PC-3 (cell line): ENCODE data around the gene ASPSCR1. TPM values are rescaled to one million over a fixed set of nuclear protein-coding genes. Genes with fewer than 3 reads are reported as not detected.

Experiments
- ATAC-seq: fragments of 200-7000 bp; cut with Tn5 transposase; 2 replicates; pipeline ENCODE4 v1.9.1; 2020; ENCODE audit warnings: mild to moderate bottlenecking, moderate library complexity
- BruUV-seq: library from RNA; stranded (reverse); fragments of 400-500 nt; replicated peaks from 2 replicates; lab custom pipeline; 2021; lab: Mats Ljungman, UMichigan
- CTCF ChIA-PET: fragments of 300-600 bp; sonication (Branson Sonifier 250); formaldehyde crosslinking; loops from one replicate; lab custom pipeline; 2022; ENCODE audit warnings: antibody characterized with exemption; lab: Charles Lee
- POLR2A ChIA-PET: fragments of 300-600 bp; sonication (Branson Sonifier 250); formaldehyde crosslinking; loops from one replicate; lab custom pipeline; 2022; ENCODE audit warnings: antibody characterized with exemption; ENCODE audit not compliant: unreplicated experiment; lab: Charles Lee
- DNase-seq: peaks from one replicate; pipeline ENCODE4 v3.0.0-alpha.2; 2015
- H2AFZ ChIP-seq: fragments of 300-600 bp; sonication (generic); 2 replicates; pipeline ENCODE4 v1.6.0; 2016; ENCODE audit warnings: antibody characterized with exemption, low read length
- H3F3A ChIP-seq: fragments of 300-600 bp; sonication (generic); one replicate; pipeline ENCODE4 v1.6.0; 2017; ENCODE audit warnings: antibody characterized with exemption, low read length, control low read depth, mild to moderate bottlenecking; ENCODE audit not compliant: unreplicated experiment
- H3K27ac ChIP-seq: fragments of 300-600 bp; sonication (generic); 2 replicates; pipeline ENCODE4 v1.5.1; 2016; ENCODE audit warnings: mild to moderate bottlenecking, low read length
- H3K27me3 ChIP-seq: fragments of 300-600 bp; sonication (generic); 2 replicates; pipeline ENCODE4 v1.6.1; 2016; ENCODE audit warnings: low read length, mixed read lengths
- H3K36me3 ChIP-seq: fragments of 300-600 bp; sonication (generic); 2 replicates; pipeline ENCODE4 v1.6.1; 2016; ENCODE audit warnings: low read depth, mixed run types, low read length, mixed read lengths
- H3K4me1 ChIP-seq: fragments of 300-600 bp; sonication (generic); 2 replicates; pipeline ENCODE4 v1.5.1; 2016; ENCODE audit warnings: low read length; ENCODE audit not compliant: insufficient read depth
- H3K4me2 ChIP-seq: fragments of 300-600 bp; sonication (generic); 2 replicates; pipeline ENCODE4 v1.6.0; 2016; ENCODE audit warnings: low read length
- H3K4me3 ChIP-seq: fragments of 300-600 bp; sonication (generic); 2 replicates; pipeline ENCODE4 v1.5.1; 2016; ENCODE audit warnings: mild to moderate bottlenecking, low read length, mixed read lengths
- H3K79me2 ChIP-seq: fragments of 300-600 bp; sonication (generic); 2 replicates; pipeline ENCODE4 v1.6.1; 2017; ENCODE audit warnings: low read length, mixed read lengths
- H3K9ac ChIP-seq: fragments of 300-600 bp; sonication (generic); 2 replicates; pipeline ENCODE4 v1.6.0; 2016; ENCODE audit warnings: mild to moderate bottlenecking, low read length
- H3K9me2 ChIP-seq: fragments of 300-600 bp; sonication (generic); replicated peaks from 2 replicates; pipeline ENCODE4 v1.6.1; 2016; ENCODE audit warnings: mixed run types, low read length, mixed read lengths
- H3K9me3 ChIP-seq: fragments of 300-600 bp; sonication (generic); 2 replicates; pipeline ENCODE4 v1.6.1; 2016; ENCODE audit warnings: low read length, mixed read lengths
- H4K20me1 ChIP-seq: fragments of 300-600 bp; sonication (generic); 2 replicates; pipeline ENCODE4 v1.6.1; 2016; ENCODE audit warnings: low read length, mixed read lengths
- CTCF ChIP-seq: fragments of 300-600 bp; sonication (generic); conservative IDR thresholded peaks from 2 replicates; pipeline ENCODE4 v1.5.1; 2017; ENCODE audit warnings: antibody characterized with exemption, low read depth, mild to moderate bottlenecking, low read length
- EZH2 ChIP-seq: fragments of 300-600 bp; sonication (generic); IDR thresholded peaks from one replicate; pipeline ENCODE4 v1.6.1; 2017; ENCODE audit warnings: antibody characterized with exemption, mild to moderate bottlenecking, low read length; ENCODE audit not compliant: unreplicated experiment
- EZH2phosphoT487 ChIP-seq: fragments of 300-600 bp; sonication (generic); IDR thresholded peaks from 2 replicates; pipeline ENCODE4 v1.6.1; 2018; ENCODE audit warnings: mild to moderate bottlenecking, antibody characterized with exemption, low read length, borderline replicate concordance
- intact Hi-C: fragments of 100-400 bp; cut with micrococcal nuclease; formaldehyde crosslinking; loops from 2 replicates; pipeline ENCODE4 v1.9.0; 2023
- total RNA-seq: library from RNA; depleted of rRNA; stranded (reverse); fragments of >200 nt; gene quantifications from 2 replicates; pipeline ENCODE4 v1.2.3, GENCODE V29; 2014

ASPSCR1 gene
- total RNA-seq, 1 experiment from 2014 or later: 31.5 TPM

GRCh38 chr17:82000803-82001570 is 23.6 kb downstream of the ASPSCR1 start:
- no peak overlapping the region for H3K4me2 ChIP-seq
- no peaks in the 10 kb centered on the region for H3K36me3 ChIP-seq
- no peaks in the 10 kb centered on the region for H3K79me2 ChIP-seq
- no peaks in the 10 kb centered on the region for H3F3A ChIP-seq
- no peaks in the 10 kb centered on the region for H4K20me1 ChIP-seq
- ChIA-PET POLR2A (no interaction called here), CTCF (no interaction called here)
- no peaks in the 10 kb centered on the region for H3K9me2 ChIP-seq
- BruUV-seq: no TSS peak
- peaks cover 21% of the 10 kb centered on the region for H3K4me1 ChIP-seq
- ATAC-seq (no peak), DNase-seq (no peak)
- intact Hi-C loops: no loop called here
- no peak overlapping the region for H2AFZ ChIP-seq
- no peaks in the 10 kb centered on the region for H3K9me3 ChIP-seq
- H3K9ac ChIP-seq: no peak overlapping the region
- H3K27ac ChIP-seq: no peak overlapping the region
- no peak overlapping the region for H3K4me3 ChIP-seq
- no peaks in the 10 kb centered on the region for H3K27me3 ChIP-seq
- TF ChIP-seq CTCF (no peak), EZH2 (no peak), EZH2phosphoT487 (no peak)

GRCh38 chr17:82001571-82002056 is 24.2 kb downstream of the ASPSCR1 start:
- DNase-seq: no peak
- no peaks in the 10 kb centered on the region for H3K27me3 ChIP-seq
- H3K27ac ChIP-seq: no peak overlapping the region
- H3K9me3 ChIP-seq: no peaks in the 10 kb centered on the region
- no peak overlapping the region for H2AFZ ChIP-seq
- peaks cover 21% of the 10 kb centered on the region for H3K4me1 ChIP-seq
- H3K9ac ChIP-seq: no peak overlapping the region
- H3K4me2 ChIP-seq: no peak overlapping the region
- no peaks in the 10 kb centered on the region for H3K36me3 ChIP-seq
- no peaks in the 10 kb centered on the region for H3F3A ChIP-seq
- no peaks in the 10 kb centered on the region for H3K9me2 ChIP-seq
- no peak overlapping the region for H3K4me3 ChIP-seq
- POLR2A ChIA-PET: no interaction called here
- no TSS peak for BruUV-seq
- no peak for ATAC-seq
- TF ChIP-seq CTCF: no peak
- intact Hi-C loops: no loop called here
- no peaks in the 10 kb centered on the region for H3K79me2 ChIP-seq
- CTCF ChIA-PET: interaction anchor here (0.7 kb wide), 1 partner anchor 204 kb away, joined by 9 read pairs; no protein-coding TSS in a partner anchor
- H4K20me1 ChIP-seq: no peaks in the 10 kb centered on the region
